HG03103 (cell line): ENCODE results near the gene PIK3CD.
"Not testable (repeated sequence)": the region's sequence is repeated elsewhere in the genome, so short reads cannot be mapped to it uniquely, and the experiment has no call there.

ENCODE experiments used
- ATAC-seq: cut with Tn5 transposase; IDR thresholded peaks from one replicate; pipeline ENCODE4 v1.9.1; 2021; ENCODE audit warnings: low read depth; ENCODE audit not compliant: unreplicated experiment

PIK3CD gene

DNA sequence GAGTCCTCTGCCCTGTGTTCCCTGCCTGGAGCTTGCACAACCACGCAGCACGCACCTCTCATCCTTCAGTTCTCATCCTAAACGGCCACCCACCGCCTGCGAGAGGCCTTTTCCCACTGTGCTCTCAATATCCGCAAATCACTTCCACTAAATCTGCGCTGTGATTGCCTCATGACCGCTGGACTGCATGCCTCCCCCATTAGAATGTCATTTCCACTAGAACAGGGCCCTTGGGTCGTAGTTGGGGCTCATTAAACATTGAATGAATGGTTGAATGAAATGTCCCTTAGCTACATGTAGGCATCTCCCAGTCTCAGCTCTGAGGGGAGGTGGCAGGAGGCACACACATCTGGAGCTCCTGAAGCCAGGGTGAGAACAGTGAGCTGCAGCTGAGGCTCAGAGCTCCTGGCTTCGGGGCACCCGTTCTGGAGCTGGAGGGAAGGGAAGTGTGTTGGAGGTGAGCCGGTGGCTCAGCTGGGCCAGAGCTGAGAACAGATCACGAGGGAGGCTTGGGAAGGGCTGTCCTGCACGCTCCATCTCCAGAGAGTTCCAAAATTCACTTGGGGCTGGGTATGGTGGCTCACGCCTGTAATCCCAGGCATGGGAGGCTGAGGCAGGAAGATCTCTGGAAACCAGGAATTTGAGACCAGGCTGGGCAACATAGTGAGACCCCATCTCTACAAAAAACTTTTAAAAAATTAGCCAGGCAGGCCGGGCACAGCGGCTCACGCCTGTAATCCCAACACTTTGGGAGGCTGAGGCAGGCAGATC is 32.4 kb upstream of the PIK3CD start:
- no peak for ATAC-seq

DNA sequence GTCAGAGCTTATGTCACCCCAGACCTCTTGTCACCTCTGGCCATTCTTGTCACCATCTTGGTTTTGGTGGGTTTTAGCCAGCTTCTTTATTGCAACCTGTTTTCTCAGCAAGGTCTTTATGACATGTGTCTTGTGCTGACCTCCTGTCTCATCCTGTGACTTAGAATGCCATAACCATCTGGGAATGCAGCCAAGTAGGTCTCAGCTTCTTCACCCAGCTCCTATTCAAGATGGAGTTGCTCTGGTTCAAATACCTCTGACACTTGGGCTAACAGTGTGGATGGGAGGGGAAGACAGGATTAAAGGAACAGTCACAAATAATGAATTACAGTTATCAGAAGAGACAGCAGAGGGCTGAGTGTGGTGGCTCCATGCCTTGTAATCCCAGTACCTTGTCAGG is 30.5 kb upstream of the PIK3CD start:
- ATAC-seq: no peak

DNA sequence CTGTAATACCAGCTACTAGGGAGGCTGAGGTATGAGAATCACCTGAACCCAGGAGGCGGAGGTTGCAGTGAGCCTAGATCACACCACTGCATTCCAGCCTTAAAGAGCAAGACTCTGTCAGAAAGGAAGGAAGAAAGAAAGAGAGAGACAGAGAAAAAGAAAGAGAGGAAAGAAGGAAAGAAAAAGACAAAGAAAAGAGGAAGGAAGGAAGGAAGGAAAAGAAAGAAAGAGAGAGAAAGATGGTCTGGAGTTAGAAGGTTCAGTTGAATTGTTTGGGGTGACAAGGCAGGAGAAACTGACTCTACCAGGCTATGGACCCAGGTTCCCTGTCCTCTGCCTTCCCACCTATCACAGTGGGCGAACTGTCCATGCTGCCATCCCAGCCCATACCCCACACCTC is 27.4 kb upstream of the PIK3CD start:
- ATAC-seq: no peak

DNA sequence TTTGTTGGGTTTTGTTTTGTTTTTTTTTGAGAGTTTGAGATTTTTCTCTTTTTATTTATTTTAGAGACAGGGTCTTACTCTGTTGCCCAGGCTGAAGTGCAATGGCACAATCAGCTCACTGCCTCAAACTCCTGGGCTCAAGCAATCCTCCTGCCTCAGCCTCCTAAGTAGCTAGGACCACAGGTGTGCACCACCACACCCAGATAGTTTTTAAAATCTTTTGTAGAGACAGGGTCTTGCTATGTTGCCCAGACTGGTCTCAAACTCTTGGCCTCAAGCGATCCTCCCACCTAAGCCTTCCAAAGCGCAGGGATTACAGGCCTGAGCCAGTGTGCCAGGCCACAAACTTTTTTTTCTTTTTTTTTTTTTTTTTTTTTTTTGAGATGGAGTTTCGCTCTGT is 26.5 kb upstream of the PIK3CD start:
- ATAC-seq: not testable (repeated sequence)

DNA sequence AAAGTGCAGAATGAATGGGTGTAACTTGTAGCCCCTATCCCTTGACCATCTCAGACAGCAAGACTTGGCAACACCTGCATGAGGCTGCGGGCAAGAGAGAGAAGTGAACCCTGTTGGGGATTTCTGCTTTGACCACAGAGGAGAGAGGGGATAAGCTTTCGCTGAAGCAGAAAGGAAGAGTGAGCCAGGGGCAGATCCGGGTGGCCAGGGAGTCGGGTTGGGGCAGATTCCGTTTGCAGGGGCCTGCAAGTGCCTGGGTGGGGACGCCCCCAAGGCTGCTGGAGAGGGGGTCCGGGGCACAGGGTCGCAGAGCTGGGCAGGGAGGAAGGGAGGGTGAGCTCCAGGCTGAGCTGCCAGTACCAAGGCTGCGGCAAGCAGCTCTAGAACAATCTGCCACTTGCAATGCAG is 25.3 kb upstream of the PIK3CD start:
- no peak for ATAC-seq

DNA sequence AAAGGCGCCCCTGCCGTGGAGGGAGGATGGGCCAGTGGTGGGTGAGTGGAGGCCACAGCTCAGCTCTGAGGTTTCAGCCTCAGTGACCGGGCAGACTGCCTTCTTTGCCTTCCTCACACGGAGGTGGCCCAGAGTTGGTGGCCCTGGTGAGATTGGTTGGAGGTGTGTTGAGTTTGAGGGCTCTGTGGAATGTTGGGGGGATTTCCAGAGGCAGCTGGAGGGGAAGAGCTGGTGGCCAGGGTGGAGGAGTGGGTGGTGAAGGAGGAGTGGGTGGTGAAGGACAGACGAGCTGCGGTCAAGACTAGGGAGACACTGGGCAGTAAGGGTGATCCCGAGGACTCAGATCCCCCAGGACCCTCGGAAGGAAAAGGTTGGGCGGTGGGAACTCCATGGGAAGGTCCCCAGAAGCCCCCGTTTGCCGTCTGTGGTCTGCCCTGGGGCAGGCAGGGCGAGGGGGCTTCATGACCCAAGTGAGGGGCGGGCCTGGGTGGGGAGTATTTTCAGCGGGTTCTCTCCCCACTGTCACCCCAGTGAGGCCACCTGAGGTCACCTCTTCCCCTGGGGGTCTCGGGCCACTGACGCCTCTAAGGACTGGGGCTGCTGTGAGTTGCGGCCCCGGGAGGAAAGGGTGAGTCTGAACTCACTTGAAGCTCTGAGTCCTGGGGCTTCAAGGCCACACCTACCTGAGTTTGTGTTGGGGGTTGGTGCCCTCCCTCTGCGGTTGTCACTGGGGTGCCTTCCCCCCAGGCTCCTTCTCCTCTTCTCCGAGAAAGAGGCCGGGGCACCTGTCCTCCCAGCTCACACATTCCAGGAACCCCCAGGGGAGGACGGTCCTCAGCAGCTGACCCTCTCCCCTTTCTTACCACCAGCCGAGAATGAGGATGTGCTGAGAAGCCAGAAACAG is 22.7 kb upstream of the PIK3CD start:
- ATAC-seq: no peak

DNA sequence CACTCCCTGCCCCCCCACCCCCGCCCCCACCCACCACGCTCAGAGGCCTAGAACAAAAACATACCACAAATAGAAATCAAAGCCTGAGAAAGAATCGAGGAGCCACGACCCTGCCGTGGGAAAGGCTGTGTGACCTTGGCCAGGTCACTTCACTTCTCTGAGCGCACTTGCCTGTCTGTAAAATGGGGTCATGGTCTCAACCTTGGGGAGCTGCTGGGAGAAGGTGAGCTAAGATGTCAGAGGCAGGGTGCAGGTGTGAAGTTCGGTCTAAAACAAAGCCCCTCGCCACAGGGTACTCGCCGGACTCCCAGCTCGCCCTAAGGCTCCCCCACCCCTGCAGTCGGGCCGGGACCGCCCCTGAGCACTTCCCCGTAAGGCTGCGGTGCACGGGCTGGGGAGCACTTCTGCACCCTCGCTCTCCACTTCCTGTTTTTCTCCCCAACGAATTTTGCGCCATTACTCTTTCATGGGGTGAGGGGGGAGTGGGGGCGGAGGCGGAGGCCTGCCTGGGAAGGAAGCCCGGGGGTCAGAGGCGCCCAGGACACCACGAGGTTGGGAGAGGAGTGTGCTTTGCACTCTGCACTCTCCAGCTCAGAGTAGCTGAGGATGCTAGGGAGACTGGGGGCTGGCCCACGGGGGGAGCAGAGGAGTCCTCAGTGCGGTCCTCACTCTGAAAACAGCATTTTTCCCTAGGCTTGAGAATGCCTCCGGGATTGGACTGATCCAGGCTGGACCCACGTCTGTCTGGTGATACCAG is 21.9 kb upstream of the PIK3CD start:
- peak; percentile 35 for ATAC-seq

DNA sequence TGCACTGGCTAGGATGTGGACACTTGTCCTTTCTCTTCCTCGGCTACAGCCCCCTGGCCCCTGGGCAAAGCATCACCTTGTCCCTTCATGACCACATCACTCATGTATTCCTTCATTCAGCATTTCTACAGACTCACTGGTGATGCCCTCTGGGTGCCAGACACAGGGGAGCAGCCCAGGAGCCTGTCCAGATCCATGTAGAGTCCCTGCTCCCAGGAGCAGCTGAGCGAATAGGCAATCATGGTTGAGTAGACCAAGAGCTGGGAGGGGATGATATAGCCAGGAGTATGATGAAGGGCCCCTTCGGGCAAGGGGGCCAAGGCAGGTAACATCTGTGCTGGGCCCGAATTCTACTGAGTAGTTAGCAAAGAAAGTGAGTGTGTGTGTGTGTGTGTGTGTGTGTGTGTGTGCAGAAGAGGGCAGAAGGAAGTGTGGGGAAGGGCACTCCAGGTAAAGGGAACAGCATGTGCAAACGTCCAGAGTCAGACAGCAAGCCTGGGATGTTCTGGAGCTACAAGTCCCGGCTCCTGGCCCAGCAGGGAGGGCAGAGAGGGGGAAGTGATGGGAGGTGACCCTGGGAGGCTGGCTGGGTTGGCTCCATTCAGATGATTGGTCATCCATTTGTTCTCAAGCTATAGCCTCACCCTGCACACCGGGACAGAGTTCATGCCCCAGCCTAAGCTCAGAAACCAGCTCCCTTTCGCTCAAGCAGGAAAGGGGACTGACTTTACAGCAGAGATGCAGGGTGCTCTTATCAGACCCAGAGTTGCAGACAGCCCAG is 21.0 kb upstream of the PIK3CD start:
- ATAC-seq: no peak

DNA sequence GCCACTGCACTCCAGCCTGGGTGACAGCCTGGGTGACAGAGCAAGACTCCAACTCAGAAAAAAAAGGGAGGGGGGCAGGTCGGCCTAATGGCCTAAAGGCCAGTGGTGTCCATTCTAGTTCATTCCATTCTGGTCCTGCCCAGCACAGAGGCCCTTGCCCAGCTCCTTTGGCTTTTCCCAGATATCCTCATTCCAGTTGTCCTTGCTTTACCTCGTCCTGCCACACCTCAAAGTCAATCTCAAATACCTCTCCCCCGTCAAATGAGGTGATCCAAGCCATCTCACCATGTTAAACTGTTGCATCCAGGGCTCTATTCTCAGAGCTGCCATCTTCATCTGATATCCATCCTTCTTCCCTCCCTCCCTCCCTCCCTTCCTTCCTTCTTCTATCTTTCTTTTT is 19.9 kb upstream of the PIK3CD start:
- no peak for ATAC-seq

DNA sequence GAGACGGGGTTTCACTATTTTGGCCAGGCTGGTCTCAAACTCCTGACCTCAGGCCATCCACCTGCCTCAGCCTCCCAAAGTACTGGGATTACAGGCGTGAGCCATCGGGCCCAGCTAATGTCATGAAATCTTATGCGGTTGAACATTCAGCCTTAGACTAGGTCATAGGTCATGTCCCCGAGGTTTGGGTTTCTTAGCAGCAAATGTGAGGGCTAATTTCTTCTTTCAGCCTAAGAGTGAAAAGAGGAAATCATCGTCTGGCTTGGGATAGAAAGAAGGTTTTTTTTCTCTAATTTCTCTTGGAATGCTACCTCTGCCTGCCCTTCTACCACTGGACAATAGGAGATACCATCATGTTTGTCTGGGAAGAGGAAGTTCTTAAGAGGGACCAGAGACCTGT is 18.0 kb upstream of the PIK3CD start:
- ATAC-seq: no peak

DNA sequence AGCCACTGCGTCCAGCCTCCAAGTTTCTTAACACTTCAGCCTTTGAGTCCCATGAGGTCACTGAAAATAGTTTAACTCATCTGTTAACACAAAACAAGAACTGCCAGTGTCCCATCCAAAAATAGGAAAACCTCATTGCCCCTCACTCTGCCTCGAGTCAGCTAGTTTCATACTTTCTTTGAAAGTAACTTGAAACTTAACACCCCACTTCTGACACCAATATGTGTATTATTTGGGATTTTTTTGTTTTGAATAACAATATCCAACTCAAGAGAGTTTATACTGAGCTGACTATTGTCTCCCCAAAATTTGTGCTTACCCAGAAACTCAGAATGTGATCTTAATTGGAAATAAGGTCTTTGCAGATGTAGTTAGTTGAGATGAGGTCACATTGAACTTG is 16.9 kb upstream of the PIK3CD start:
- no peak for ATAC-seq

DNA sequence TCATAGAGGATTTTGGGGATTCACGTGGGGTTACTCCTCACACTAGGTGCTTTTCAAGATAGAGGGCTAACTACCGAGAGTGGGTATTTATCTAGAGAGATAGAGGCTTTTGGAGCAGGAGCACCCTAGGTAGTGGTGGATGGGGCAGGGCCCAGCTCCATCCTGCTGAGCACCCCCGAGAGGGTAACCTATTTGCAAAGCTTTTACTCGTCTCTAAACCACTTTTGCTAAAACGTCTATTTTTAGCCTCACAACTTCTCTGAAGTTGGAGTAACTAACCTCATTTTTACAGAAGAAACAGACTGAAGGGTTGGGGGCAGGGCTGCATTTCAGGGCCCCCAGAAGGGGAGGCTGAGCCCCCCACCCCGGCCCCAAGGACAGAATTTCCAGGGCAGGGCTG is 12.3 kb upstream of the PIK3CD start:
- no peak for ATAC-seq

DNA sequence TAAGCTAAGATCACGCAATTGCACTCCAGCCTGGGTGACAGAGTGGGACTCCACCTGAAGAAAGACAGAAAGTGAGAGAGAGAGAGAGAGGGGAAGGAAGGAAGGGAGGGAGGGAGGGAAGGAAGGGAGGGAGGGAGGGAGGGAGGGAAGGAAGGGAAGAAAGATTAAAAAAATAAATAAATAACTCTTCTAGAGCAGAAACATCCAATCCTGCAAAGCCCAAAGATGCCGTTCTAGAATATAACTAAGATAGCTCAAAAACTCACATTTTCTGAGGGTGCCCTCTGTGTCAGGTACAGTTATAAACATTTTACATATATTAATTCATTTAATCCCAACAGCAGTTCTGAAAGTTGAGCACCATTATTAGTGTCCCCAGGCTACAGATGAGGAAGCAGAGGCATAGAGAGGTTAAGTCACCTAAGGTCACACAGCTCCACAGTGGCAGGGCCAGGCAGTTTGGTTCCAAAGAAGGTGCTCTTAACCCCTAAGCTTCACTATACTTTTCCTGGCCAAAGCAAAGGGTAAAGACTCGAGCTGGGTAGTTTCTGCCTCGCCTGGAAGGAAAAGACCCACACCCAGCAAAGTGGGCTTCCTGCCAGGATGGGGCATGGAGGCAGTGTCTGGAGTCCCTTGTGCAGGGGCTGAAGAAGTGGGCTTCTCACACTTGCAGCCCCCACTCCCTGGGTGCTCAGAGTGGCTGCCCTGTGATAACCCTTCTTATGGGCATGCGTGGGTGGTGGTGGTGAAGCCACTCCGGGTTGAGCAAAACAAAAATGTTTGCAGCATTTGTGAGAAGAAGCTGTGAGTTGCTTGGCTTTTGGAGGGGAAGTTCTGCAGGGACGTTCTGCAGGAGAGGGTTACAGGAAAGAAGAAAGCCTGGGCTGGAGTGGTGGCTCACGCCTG is 7.9 kb upstream of the PIK3CD start:
- ATAC-seq: no peak

DNA sequence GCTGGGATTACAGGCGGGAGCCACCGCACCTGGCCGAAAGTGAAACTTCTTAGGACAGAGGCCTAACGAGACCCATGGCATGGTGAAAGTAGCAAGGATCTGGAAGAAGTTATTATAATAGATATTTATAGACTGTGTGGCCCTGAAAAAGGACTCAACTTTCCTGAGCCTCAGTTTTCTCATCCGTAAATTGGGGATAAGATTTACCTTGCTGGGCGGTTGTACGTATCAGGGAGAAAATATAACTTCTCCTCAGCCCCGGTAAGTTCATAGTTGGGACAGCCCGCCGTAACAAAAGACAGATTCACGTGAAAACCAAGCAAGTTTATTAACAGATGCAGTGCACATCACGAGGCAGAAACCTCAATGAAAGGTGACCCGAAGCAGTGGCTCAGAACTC is 5.5 kb upstream of the PIK3CD start:
- no peak for ATAC-seq

DNA sequence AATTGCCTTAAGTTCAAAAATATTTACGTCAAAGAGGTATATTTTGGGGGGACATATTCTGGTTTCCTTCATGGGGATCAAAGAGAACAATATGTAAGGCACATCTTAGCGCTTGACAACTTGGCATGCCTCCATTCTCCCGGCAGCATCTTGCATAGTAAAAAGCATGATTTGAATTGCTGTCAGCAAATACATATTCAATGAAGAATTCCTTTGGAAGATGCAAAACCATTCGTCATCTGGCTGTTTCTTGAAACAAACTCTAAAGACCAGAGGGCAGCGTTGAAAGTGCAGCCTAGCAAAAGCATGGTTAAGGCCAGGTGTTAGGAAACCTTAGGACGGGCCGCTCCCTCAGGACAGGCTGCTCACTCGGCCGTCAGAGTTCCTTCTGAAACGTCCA is 3.4 kb upstream of the PIK3CD start:
- no peak for ATAC-seq

DNA sequence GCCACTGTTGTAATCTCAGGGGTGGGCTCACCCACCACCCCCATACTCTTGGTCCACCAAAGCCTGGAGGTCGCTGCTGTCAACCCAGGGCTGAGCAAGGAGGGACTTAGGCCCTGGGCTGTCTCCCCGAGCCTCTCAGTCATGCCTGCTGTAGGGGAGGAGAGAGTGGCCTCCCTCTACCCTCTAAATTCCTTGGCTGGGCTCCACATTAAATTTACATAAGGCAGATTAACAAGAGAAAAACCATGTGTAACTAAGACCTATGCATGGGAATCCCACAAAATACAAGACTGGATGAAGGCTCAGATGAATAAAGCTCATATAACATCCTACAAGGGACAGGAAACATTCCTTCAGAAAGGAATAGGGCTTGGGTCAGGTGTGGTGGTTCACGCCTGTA is 1.8 kb upstream of the PIK3CD start:
- no peak for ATAC-seq

DNA sequence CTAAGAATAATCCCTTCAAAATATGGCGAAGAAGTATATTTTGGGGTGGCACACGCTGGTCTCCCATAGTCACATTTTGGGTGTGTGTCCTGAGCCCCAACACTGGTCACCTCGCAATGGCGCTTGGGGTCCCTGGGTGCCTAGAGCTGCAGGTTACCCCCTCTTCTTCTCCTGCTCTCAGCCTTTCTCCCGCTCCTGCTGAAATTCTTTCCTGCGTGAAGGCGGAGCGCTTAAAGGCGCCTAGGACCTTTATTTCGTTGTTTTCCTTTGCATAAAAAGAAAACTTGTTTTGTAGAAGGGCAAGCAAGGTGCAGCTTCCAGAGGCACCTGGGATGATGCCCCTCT is 339 bp upstream of the PIK3CD start:
- no peak for ATAC-seq

DNA sequence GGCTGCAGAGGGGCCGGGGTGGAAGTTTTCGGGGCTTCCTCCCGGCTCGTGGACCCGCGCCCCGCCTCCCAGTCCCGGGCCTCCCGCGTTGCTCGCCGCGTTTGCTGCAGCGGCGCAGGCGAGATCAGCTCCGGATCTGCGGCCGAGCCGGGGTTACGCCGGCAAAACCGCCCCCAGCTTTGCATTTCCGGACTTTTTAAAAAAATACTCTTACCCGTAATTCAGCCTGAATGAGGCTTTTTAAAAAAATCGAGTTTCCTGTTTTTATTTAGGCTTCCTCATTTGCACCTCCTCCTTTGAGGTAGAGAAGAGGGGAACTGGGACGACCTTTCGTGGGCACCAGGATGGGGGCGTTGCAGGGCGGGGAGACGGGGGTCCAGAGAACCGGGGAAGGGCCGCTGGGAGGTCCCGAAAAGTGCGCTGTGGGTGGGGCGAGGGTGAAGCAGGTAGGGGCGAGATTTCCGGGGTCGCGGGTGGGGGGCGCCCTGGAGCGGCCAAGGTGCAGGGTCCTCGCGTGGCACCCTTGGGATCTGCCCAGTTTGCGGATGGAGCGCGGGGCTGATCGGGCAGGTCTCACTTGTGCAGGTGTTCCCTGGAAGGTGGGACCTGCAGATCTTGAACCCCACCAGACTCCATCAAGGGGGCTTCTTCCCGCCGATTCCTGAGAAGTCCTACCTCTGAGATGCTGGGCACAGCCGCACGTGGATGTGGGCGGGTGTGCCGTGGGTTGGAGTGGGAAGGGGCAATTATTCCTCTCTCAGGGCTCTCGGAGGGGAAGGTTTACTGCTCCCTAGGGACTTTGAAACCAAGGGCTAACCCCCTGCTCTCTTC is 1.1 kb downstream of the PIK3CD start:
- no peak for ATAC-seq

DNA sequence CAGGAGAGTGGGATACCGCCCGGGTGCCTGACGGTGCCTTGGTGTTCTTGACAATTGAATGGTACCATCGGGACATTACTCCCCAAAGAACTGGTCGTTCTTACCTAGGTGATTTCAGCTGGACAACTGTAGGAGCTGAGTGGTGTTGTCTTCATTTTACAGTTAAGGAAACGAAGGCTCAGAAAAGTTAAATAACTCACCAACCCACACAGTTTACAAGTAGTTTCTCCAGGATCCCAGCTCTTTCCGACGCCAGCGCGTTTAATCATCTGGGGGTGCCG is 1.6 kb downstream of the PIK3CD start:
- ATAC-seq: no peak
